Sigmoid colon (tissue), 7 donors: ENCODE data around the gene TENT5A. TPM values are rescaled to one million over a fixed set of nuclear protein-coding genes. Genes with fewer than 3 reads are reported as not detected.

Experiments used
- DNase-seq: peaks from one replicate; pipeline ENCODE4 v3.0.0-alpha.2; 2019
- H3K27ac ChIP-seq, 4 donors: fragments of 200-600 bp; sonication (generic); one replicate each; pipeline ENCODE4 v1.5.1; 2016 to 2019; ENCODE audit warnings: mild to moderate bottlenecking in 1 of 4
- H3K27me3 ChIP-seq, 3 donors: fragments of 200-600 bp; sonication (generic); one replicate each; pipeline ENCODE4 v1.5.1; 2019; ENCODE audit warnings: mild to moderate bottlenecking in 1 of 3
- H3K36me3 ChIP-seq, 4 donors: fragments of 200-600 bp; sonication (generic); one replicate each; pipeline ENCODE4 v1.5.1; 2016 to 2019
- H3K4me1 ChIP-seq, 4 donors: fragments of 200-600 bp; sonication (generic); one replicate each; pipeline ENCODE4 v1.5.1; 2017 to 2019
- H3K4me3 ChIP-seq, 4 donors: fragments of 200-600 bp; sonication (generic); one replicate each; pipeline ENCODE4 v1.5.1; 2017 to 2019; ENCODE audit warnings: mild to moderate bottlenecking in 2 of 4, moderate library complexity in 1 of 4
- H3K9me3 ChIP-seq, 4 donors: fragments of 200-600 bp in 3 of 4; sonication (generic) in 3 of 4; one replicate each; pipeline versions ENCODE4 v1.5.1 to v1.6.1; 2013 to 2019
- CTCF ChIP-seq, 4 experiments: fragments of 450-650 bp in 3 of 4; fragments of 200-600 bp in 1 of 4; IDR thresholded peaks; one replicate each; pipeline ENCODE4 v1.5.1; 2016 to 2019; ENCODE audit warnings: antibody characterized with exemption in 4 of 4, mild to moderate bottlenecking in 3 of 4, moderate library complexity in 2 of 4
- EP300 ChIP-seq, 4 donors: sonication (generic); formaldehyde crosslinking; IDR thresholded peaks; one replicate each; pipeline ENCODE4 v1.6.1; 2017; ENCODE audit warnings: antibody characterized with exemption in 4 of 4
- POLR2A ChIP-seq, 2 donors: fragments of 450-650 bp; IDR thresholded peaks; one replicate each; pipeline ENCODE4 v1.6.1; 2016; ENCODE audit warnings: antibody characterized with exemption in 2 of 2, mild to moderate bottlenecking in 2 of 2, moderate library complexity in 2 of 2
- POLR2AphosphoS5 ChIP-seq, 4 donors: sonication (generic); formaldehyde crosslinking; IDR thresholded peaks; one replicate each; pipeline ENCODE4 v1.6.1; 2017; ENCODE audit warnings: antibody characterized with exemption in 4 of 4
- WGBS, 2 donors: extraction: QIAGEN DNeasy Blood & Tissue Kit; methylation state at CpG; one replicate each; pipeline ENCODE4 v1.1.7; 2013; 5-methylcytosine and 5-hydroxymethylcytosine counted together
- intact Hi-C: fragments of 100-400 bp; cut with DNase I; formaldehyde crosslinking; loops from one replicate; pipeline ENCODE4 v1.15.1; 2023
- polyA plus RNA-seq, 3 donors: library from polyadenylated mRNA; stranded (reverse); fragments of 200-250 nt; gene quantifications; one replicate each; pipeline ENCODE4 v1.2.3, GENCODE V29; 2013
- total RNA-seq, 4 donors: library from RNA; depleted of rRNA; stranded (reverse); fragments of >200 nt; gene quantifications; one replicate each; pipeline ENCODE4 v1.1.0, GENCODE V29; 2016
- donor health status: healthy with polysubstance abuse.
- donor health status: Bipolar disorder and iron deficiency.
- donor health status: healthy.

Gene TENT5A
- total and polyA plus RNA-seq, 7 donors = 7.5 to 29.3 (median 18.3) TPM

- Histone ChIP-seq H3K4me1 (peaks cover 0 to 44% (median 35%) of the 10 kb centered on the region in 4 donors), H3K9me3 (no peaks in the 10 kb centered on the region), H3K4me3 (peak overlapping the region; percentile 81 to 94 (median 90)), H3K36me3 (peaks cover 0 to 8% (median 0%) of the 10 kb centered on the region in 4 donors), H3K27me3 (no peaks in the 10 kb centered on the region), H3K27ac (peak overlapping the region; percentile 96 to 98 (median 98))
- no peak for TF ChIP-seq POLR2AphosphoS5 (IDR thresholded peaks at IDR 0.05)
- no peak for TF ChIP-seq POLR2A (IDR thresholded peaks at IDR 0.05)
- TF ChIP-seq EP300 (IDR thresholded peaks at IDR 0.05) = no peak
- no peak for TF ChIP-seq CTCF (IDR thresholded peaks at IDR 0.05)
- DNase-seq = no peak
- 4 to 17% methylated on average over 12 of the region's 12 CpGs for WGBS, 2 donors
- intact Hi-C loops = loop anchor here (5.0 to 10.0 kb wide), 7 partner anchors 179 to 1619 kb away; no protein-coding TSS in a partner anchor
These were observed 1.6 kb downstream of the TENT5A start for GRCh38 chr6:81750681-81751387.

GRCh38 chr6:81750200-81750599 lies 2.3 kb downstream of the TENT5A start:
- 15 to 26% methylated on average over 5 of the region's 5 CpGs for WGBS, 2 donors
- H3K9me3 ChIP-seq = no peaks in the 10 kb centered on the region
- no peak for TF ChIP-seq POLR2A (IDR thresholded peaks at IDR 0.05)
- no peak for TF ChIP-seq POLR2AphosphoS5 (IDR thresholded peaks at IDR 0.05)
- peak in 1 of 4 experiments; percentile 12 for TF ChIP-seq CTCF (IDR thresholded peaks at IDR 0.05)
- peaks cover 0 to 45% (median 36%) of the 10 kb centered on the region in 4 donors for H3K4me1 ChIP-seq
- H3K27ac ChIP-seq = peak overlapping the region in 3 of 4 donors; percentile 96 to 98 (median 98)
- no peak for DNase-seq
- no peaks in the 10 kb centered on the region for H3K27me3 ChIP-seq
- H3K36me3 ChIP-seq = peaks cover 0 to 13% (median 0%) of the 10 kb centered on the region in 4 donors
- intact Hi-C loops = loop anchor here (5.0 to 10.0 kb wide), 7 partner anchors 178 to 1618 kb away; no protein-coding TSS in a partner anchor
- peak overlapping the region; percentile 81 to 94 (median 90) for H3K4me3 ChIP-seq

- Histone ChIP-seq H3K9me3 (no peaks in the 10 kb centered on the region), H3K4me3 (peak overlapping the region; percentile 81 to 94 (median 90)), H3K27ac (peak overlapping the region in 3 of 4 donors; percentile 96 to 98 (median 98)), H3K4me1 (peaks cover 0 to 50% (median 36%) of the 10 kb centered on the region in 4 donors), H3K27me3 (no peaks in the 10 kb centered on the region), H3K36me3 (peaks cover 0 to 13% (median 0%) of the 10 kb centered on the region in 4 donors)
- DNase-seq = no peak
- intact Hi-C loops = loop anchor here (5.0 to 10.0 kb wide), 7 partner anchors 177 to 1617 kb away; no protein-coding TSS in a partner anchor
- TF ChIP-seq POLR2AphosphoS5 (IDR thresholded peaks at IDR 0.05) = peak in 1 of 4 donors; percentile 4
- TF ChIP-seq EP300 (IDR thresholded peaks at IDR 0.05) = no peak
- no peak for TF ChIP-seq POLR2A (IDR thresholded peaks at IDR 0.05)
- no peak for TF ChIP-seq CTCF (IDR thresholded peaks at IDR 0.05)
- WGBS, 2 donors = 60 to 64% methylated on average over 5 of the region's 5 CpGs
These were observed 2.8 kb downstream of the TENT5A start for GRCh38 chr6:81749707-81750106.

- intact Hi-C loops = no loop called here
- H3K4me1 ChIP-seq = peaks cover 0 to 47% (median 35%) of the 10 kb centered on the region in 4 donors
- WGBS, 2 donors = 47 to 52% methylated on average over 5 of the region's 5 CpGs
- no peaks in the 10 kb centered on the region for H3K27me3 ChIP-seq
- peak overlapping the region; percentile 81 to 94 (median 90) for H3K4me3 ChIP-seq
- TF ChIP-seq POLR2AphosphoS5 (IDR thresholded peaks at IDR 0.05) (no peak), CTCF (IDR thresholded peaks at IDR 0.05) (no peak), POLR2A (IDR thresholded peaks at IDR 0.05) (no peak)
- no peaks in the 10 kb centered on the region for H3K9me3 ChIP-seq
- peak overlapping the region in 3 of 4 donors; percentile 96 to 98 (median 98) for H3K27ac ChIP-seq
- no peak for DNase-seq
- peaks cover 0 to 13% (median 0%) of the 10 kb centered on the region in 4 donors for H3K36me3 ChIP-seq
These were observed 3.5 kb downstream of the TENT5A start for GRCh38 chr6:81748994-81749393.
